ENCODE measurements around the gene FABP1.

FABP1 gene

DNA sequence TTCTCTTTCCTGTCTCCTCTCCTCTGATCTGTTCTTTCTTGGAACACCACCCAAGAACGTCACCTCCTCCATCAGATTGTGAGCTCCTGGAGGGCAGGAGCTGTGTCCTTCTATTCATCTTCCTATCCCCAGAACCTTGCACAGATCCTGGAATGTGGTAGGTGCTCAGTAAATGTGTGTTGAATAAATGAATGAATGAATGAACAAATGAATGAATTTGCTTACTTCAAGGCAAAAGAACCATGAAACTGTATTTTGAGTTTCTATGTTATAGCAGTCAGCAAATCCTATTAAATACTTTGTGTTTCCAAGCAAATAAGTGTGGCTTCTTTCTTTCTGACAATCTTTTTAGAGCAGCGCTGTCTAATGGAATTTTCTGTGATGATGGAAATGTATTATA, 14.8 kb downstream of the FABP1 start:
- DNase-seq, result no peak

DNA sequence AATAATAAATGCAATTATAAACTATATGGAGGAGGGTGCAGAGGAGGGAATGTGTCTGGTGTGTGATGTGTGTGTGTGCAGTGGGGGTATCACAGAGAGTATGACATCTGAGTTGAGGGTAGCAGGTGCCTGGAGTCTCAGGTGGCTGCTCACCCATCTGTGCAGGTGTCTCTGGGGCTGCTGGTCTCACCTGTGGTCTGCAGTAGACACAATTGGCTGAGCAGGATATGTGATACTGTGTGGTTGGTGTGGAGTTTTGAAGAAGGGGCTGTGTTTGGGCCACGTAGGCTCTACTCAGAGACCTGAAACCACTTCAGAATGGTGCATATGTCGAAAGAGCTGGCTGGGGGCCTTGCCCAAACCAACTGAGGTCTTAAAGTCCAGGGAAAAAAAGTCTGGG, 17.0 kb downstream of the FABP1 start:
- no peak for DNase-seq

- DNase-seq, result no peak
Measured at GRCh38 chr2:88108796-88109195, 19.1 kb downstream of the FABP1 start.

DNA sequence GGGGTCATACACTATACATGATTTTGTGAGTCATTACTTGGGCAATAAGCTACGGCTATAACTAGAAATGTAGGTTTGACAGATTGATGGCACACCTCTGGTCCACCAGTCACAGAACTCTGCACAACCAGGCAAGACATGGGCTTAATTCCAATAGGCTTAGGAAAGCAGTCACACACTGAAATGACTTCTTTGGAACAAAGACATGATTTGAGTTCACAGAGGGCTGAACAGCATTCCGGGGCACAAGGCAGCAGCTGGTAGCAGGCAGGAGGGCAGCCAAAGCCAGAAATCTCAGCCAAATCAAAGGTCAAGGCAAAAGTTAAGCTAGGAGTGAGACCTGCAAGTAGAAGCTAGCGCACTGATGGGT, 27.4 kb downstream of the FABP1 start:
- DNase-seq, result no peak

DNA sequence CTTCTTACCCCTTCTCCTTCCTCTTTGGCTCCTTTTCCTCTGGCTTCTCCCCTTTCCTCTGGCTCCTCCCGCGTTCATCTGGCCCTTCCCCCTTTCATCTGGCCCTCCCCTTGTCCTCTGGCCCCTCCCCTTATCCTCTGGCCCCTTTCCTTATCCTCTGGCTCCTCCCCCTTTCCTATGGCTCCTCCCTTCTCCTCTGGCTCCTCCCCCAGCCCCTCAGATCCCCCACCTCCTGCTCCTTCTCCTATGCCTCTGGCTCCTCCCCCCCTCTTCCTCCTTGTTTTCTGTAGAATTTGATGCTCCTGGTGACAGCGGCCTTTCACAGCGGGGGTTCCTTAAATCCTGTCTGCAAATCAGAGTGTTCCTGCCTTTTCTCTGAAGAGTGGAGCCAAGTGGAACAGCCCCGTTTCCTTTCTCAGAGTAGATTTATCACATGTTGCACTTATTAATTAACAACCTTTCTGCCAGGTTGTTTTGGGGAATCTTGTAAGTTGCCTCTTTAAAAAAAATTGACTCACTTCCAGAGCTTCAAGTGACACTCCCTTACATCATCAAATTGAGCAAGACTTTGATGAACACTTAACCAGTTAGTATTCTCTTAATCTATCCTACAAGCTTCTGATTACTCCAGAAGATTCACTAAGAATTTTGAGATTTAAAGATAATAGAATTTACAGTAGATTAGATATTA, 27.9 kb downstream of the FABP1 start:
- no peak for DNase-seq

- no peak for DNase-seq
Measured at GRCh38 chr2:88098558-88098900, 29.3 kb downstream of the FABP1 start.

- no peak for DNase-seq
Measured at GRCh38 chr2:88097891-88098557, 29.8 kb downstream of the FABP1 start.

GRCh38 chr2:88097192-88097591, 30.7 kb downstream of the FABP1 start:
- DNase-seq, result no peak

DNA sequence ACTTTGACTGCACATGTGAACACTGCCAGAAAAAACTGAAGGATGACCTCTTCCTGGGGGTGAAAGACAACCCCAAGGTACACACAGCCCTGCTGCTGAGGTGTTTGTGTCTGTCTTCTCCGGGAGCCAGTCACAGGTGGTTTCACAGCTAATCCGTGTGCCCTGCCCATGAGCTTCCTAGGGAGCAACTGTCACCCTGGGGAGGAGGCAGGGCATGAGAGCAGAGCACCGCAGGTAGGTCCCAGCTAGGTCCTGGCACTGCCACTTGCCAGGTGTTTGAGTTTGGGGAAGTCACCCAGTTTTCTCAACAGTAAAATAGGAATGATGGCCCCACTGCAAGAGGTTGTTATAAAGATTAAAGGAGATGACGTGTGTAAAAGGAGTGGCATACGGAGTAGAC, 31.2 kb downstream of the FABP1 start:
- DNase-seq, result no peak

GRCh38 chr2:88095022-88095421, 32.8 kb downstream of the FABP1 start:
- DNase-seq, result no peak

GRCh38 chr2:88092773-88093172, 35.1 kb downstream of the FABP1 start:
- no peak for DNase-seq

DNA sequence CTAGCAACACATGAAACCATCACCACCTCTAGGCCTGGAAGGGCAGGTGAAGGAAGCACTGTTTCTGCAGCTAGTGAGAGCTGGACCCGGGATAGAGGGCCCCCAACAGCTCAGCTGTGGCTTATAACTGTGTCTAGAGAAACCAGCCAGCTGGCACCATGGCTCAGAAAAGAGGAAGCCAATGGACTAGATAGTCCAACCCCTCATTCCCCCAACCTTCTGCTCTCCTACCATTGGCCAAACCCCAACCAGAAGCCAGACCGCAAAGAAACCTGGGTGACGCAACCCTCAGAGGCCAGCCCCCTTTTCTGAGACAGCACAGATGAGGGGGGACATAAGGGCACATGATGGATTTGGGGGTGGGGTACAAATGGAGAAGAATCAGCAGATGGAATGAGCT, 35.9 kb downstream of the FABP1 start:
- no peak for DNase-seq

DNA sequence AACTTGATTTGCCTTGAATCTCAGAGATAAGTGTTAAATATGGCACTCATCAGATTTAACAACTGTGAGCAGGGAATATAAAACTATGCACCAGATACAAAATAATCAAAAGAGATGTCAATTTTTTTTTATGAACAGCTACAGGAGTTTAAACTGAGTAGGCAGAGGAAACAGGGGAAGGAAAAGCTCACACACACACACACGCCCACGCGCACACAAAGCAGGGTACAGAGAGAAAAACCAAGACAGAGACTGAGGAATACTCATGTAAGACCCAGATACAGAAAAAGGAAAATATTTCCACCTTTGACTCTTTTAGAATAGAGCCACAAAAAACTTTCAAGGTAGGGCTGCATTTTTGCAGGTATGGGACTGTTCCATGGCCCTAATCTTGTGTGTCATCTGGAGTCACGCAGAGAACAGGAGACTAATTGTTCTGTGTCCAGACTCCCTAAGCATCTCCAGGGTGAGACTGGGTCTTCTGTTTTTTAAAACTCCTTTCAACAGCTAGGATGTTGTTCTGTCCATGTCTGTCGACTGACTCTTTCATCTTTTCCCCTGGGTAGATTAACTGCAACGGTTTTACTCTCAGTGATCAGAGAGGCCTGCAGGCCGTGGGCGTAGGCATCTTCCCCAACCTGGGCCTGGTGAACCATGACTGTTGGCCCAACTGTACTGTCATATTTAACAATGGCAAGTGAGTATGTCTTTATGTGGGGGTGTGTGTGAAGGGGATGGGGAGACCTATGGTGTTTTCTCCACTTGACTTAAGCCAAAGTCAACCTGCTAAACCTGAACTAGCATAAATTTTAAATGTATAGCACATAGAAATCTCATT, 37.2 kb downstream of the FABP1 start:
- DNase-seq, result no peak

- no peak for DNase-seq
Measured at GRCh38 chr2:88088999-88089398, 38.9 kb downstream of the FABP1 start.

DNA sequence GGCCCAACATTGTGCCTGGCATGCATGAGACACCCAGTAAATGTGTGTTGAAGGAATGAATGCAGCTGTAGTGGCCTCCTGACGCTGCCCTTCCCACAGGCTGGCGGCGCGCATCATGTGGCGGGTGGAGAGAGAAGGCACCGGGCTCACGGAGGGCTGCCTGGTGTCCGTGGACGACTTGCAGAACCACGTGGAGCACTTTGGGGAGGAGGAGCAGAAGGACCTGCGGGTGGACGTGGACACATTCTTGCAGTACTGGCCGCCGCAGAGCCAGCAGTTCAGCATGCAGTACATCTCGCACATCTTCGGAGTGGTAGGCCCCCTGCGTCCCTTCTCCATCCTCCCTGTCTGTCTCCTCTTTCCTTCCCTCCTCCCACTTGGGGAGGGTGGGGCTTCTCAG, 40.1 kb downstream of the FABP1 start:
- no peak for DNase-seq

- DNase-seq, result no peak
Measured at GRCh38 chr2:88087073-88087472, 40.8 kb downstream of the FABP1 start.

GRCh38 chr2:88086401-88086800, 41.5 kb downstream of the FABP1 start:
- no peak for DNase-seq

GRCh38 chr2:88085602-88086001, 42.3 kb downstream of the FABP1 start:
- no peak for DNase-seq

- DNase-seq, result no peak
Measured at GRCh38 chr2:88085099-88085498, 42.8 kb downstream of the FABP1 start.

DNA sequence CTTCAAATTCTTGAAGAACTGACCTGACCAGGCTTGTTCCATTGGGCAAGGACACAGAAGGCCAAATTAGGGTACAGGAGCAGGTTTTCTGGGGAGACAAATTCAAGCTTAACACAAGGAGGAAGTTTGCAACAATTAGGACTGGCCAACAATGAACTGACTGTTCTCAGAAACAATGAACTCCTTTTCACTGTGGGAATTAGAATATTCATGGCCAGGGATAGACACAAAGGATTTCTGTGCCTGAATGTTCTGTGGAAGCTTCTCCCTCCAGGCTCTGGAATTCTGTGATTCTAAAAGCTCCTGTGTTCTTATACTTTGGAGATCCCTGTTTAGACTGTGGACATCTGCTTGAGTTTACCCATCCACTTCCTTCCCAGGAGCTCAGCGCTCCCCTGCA, 45.1 kb downstream of the FABP1 start:
- no peak for DNase-seq

DNA sequence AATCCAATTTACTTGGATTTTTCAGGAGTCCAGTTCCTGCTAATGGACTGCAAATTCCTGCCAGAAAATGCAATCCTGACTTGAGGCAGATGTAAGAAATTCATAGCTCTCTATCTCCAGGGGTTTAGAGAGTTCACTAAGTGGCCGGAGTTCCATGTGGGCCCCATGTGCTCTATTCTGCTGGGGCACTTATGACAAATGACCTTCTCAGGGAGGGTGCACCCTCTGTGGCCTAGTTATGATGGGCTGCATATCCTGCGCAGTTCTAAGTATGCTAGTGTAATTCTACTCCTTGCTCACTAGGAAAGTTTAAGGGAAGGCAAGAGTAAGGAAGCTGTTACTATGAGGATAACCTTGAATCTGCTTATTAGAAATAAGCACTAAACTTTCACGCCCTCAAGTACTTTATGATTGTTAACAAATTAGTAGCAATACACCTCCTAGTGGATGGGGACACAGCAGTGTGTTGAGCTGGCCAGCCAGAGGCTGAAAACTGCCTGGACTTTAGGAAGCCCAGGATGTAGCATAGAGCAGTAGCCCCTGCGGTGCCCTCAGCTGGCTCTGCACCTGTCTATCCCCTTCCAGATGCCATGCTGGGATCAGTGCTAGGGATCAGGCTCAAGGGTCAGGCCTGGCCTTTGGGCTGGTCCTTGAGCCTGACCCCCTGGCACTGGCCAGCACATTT, 45.8 kb downstream of the FABP1 start:
- no peak for DNase-seq

- no peak for DNase-seq
Measured at GRCh38 chr2:88080545-88080944, 47.3 kb downstream of the FABP1 start.

DNA sequence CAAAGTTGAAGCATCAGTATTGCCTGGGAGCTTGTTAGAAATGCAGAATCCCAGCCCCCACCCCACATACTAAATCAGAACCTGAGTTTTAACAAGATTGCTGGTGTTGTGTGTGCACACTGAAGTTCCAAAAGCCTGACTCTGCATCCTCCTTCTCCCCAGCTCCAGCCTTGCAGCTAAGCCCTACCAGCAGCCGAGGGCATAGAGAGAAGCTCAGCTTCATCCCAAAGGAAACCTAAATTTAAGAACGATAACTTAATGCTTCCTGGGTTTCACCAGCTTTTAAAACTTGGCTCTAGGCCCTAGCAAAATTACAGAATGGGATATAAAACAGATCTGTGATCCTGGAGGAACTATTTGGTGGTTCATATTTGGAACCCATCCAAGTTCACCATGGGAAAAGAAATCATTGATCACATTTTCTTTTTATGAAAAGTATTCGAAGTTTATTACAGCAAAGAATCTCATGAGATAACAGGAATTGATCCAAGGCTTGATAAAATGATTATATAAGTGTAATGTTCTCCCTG, 49.2 kb downstream of the FABP1 start:
- DNase-seq, result no peak

Measured in CD4-positive, alpha-beta T cell treated with Interleukin-15 for 1 hour (primary cell).